Measurements from ENCODE around the gene KBTBD12.
"Not testable (repeated sequence)": the region's sequence is repeated elsewhere in the genome, so short reads cannot be mapped to it uniquely, and the experiment has no call there.

Gene KBTBD12

GRCh38 chr3:127915115-127915936 lies at the start of gene KBTBD12:
Gene KBTBD12, plus strand, starts transcription at chr3:127915232. Its CDS starts 7,830 bp downstream, at chr3:127923062.
- H3K27ac ChIP-seq (ENCODE audit: low read length), result peak within 1 kb of the TSS; percentile 90
- H3K9me3 ChIP-seq (ENCODE audit: control insufficient read depth in 2 of 2, low read length in 2 of 2), result no peaks in the 10 kb centered on the region
- no peaks in the 10 kb centered on the region for H3K27me3 ChIP-seq (ENCODE audit: control insufficient read depth in 1 of 2, insufficient read depth in 2 of 2, low read length in 2 of 2)
- H3K4me1 ChIP-seq (ENCODE audit: control insufficient read depth, insufficient read depth, low read length), result peaks cover 34% of the 10 kb centered on the region
- H3K36me3 ChIP-seq (ENCODE audit: control insufficient read depth in 2 of 2, insufficient read depth in 2 of 2, low read length in 2 of 2), result no peaks in the 10 kb centered on the region
- peak within 1 kb of the TSS; percentile 82 for H3K9ac ChIP-seq (ENCODE audit: low read length in 2 of 2)
- peak within 1 kb of the TSS; percentile 69 to 81 for H3K4me3 ChIP-seq (ENCODE audit: low read length in 2 of 2)

- H3K4me3 ChIP-seq (ENCODE audit: low read length in 2 of 2), result no peak overlapping the region
Observed at GRCh38 chr3:127865941-127866340, 49.1 kb upstream of the KBTBD12 start.

GRCh38 chr3:127867412-127867811 lies 47.6 kb upstream of the KBTBD12 start:
- no peaks in the 10 kb centered on the region for H3K4me1 ChIP-seq (ENCODE audit: control insufficient read depth, insufficient read depth, low read length)
- no peak overlapping the region for H3K4me3 ChIP-seq (ENCODE audit: low read length in 2 of 2)
- no peaks in the 10 kb centered on the region for H3K36me3 ChIP-seq (ENCODE audit: control insufficient read depth in 2 of 2, insufficient read depth in 2 of 2, low read length in 2 of 2)
- H3K9me3 ChIP-seq (ENCODE audit: control insufficient read depth in 2 of 2, low read length in 2 of 2), result no peaks in the 10 kb centered on the region
- H3K27ac ChIP-seq (ENCODE audit: low read length), result no peak overlapping the region
- no peak overlapping the region for H3K9ac ChIP-seq (ENCODE audit: low read length in 2 of 2)
- no peaks in the 10 kb centered on the region for H3K27me3 ChIP-seq (ENCODE audit: control insufficient read depth in 1 of 2, insufficient read depth in 2 of 2, low read length in 2 of 2)

More at GRCh38 chr3:127865941-127866340, 49.1 kb upstream of the KBTBD12 start:
- Histone ChIP-seq H3K4me1 (ENCODE audit: control insufficient read depth, insufficient read depth, low read length) (no peaks in the 10 kb centered on the region), H3K9me3 (ENCODE audit: control insufficient read depth in 2 of 2, low read length in 2 of 2) (no peaks in the 10 kb centered on the region), H3K36me3 (ENCODE audit: control insufficient read depth in 2 of 2, insufficient read depth in 2 of 2, low read length in 2 of 2) (no peaks in the 10 kb centered on the region), H3K27me3 (ENCODE audit: control insufficient read depth in 1 of 2, insufficient read depth in 2 of 2, low read length in 2 of 2) (no peaks in the 10 kb centered on the region), H3K27ac (ENCODE audit: low read length) (no peak overlapping the region), H3K9ac (ENCODE audit: low read length in 2 of 2) (no peak overlapping the region)

- Histone ChIP-seq H3K4me1 (ENCODE audit: control insufficient read depth, insufficient read depth, low read length) (no peaks in the 10 kb centered on the region), H3K27ac (ENCODE audit: low read length) (no peak overlapping the region), H3K36me3 (ENCODE audit: control insufficient read depth in 2 of 2, insufficient read depth in 2 of 2, low read length in 2 of 2) (no peaks in the 10 kb centered on the region), H3K4me3 (ENCODE audit: low read length in 2 of 2) (no peak overlapping the region), H3K27me3 (ENCODE audit: control insufficient read depth in 1 of 2, insufficient read depth in 2 of 2, low read length in 2 of 2) (no peaks in the 10 kb centered on the region), H3K9ac (ENCODE audit: low read length in 2 of 2) (no peak overlapping the region), H3K9me3 (ENCODE audit: control insufficient read depth in 2 of 2, low read length in 2 of 2) (no peaks in the 10 kb centered on the region)
Observed at GRCh38 chr3:127867986-127868385, 47.0 kb upstream of the KBTBD12 start.

- Histone ChIP-seq H3K36me3 (ENCODE audit: control insufficient read depth in 2 of 2, insufficient read depth in 2 of 2, low read length in 2 of 2) (no peaks in the 10 kb centered on the region), H3K27ac (ENCODE audit: low read length) (no peak overlapping the region), H3K4me3 (ENCODE audit: low read length in 2 of 2) (no peak overlapping the region), H3K4me1 (ENCODE audit: control insufficient read depth, insufficient read depth, low read length) (no peaks in the 10 kb centered on the region), H3K9ac (ENCODE audit: low read length in 2 of 2) (no peak overlapping the region), H3K27me3 (ENCODE audit: control insufficient read depth in 1 of 2, insufficient read depth in 2 of 2, low read length in 2 of 2) (no peaks in the 10 kb centered on the region), H3K9me3 (ENCODE audit: control insufficient read depth in 2 of 2, low read length in 2 of 2) (no peaks in the 10 kb centered on the region)
Observed at GRCh38 chr3:127870156-127870555, 44.9 kb upstream of the KBTBD12 start.

- H3K4me3 ChIP-seq (ENCODE audit: low read length in 2 of 2); H3K9ac ChIP-seq (ENCODE audit: low read length in 2 of 2); H3K27me3 ChIP-seq (ENCODE audit: control insufficient read depth in 1 of 2, insufficient read depth in 2 of 2, low read length in 2 of 2); H3K4me1 ChIP-seq (ENCODE audit: control insufficient read depth, insufficient read depth, low read length); H3K9me3 ChIP-seq (ENCODE audit: control insufficient read depth in 2 of 2, low read length in 2 of 2); H3K36me3 ChIP-seq (ENCODE audit: control insufficient read depth in 2 of 2, insufficient read depth in 2 of 2, low read length in 2 of 2); H3K27ac ChIP-seq (ENCODE audit: low read length): not testable (repeated sequence)
Observed at GRCh38 chr3:127874097-127874496, 40.9 kb upstream of the KBTBD12 start.

GRCh38 chr3:127881586-127881985 lies 33.4 kb upstream of the KBTBD12 start:
- H3K9ac ChIP-seq (ENCODE audit: low read length in 2 of 2), result no peak overlapping the region
- no peaks in the 10 kb centered on the region for H3K27me3 ChIP-seq (ENCODE audit: control insufficient read depth in 1 of 2, insufficient read depth in 2 of 2, low read length in 2 of 2)
- H3K9me3 ChIP-seq (ENCODE audit: control insufficient read depth in 2 of 2, low read length in 2 of 2), result no peaks in the 10 kb centered on the region
- no peaks in the 10 kb centered on the region for H3K36me3 ChIP-seq (ENCODE audit: control insufficient read depth in 2 of 2, insufficient read depth in 2 of 2, low read length in 2 of 2)
- H3K4me3 ChIP-seq (ENCODE audit: low read length in 2 of 2), result no peak overlapping the region
- H3K4me1 ChIP-seq (ENCODE audit: control insufficient read depth, insufficient read depth, low read length), result no peaks in the 10 kb centered on the region
- no peak overlapping the region for H3K27ac ChIP-seq (ENCODE audit: low read length)

GRCh38 chr3:127884041-127884440 lies 31.0 kb upstream of the KBTBD12 start:
- Histone ChIP-seq H3K9me3 (ENCODE audit: control insufficient read depth in 2 of 2, low read length in 2 of 2) (no peaks in the 10 kb centered on the region), H3K9ac (ENCODE audit: low read length in 2 of 2) (no peak overlapping the region), H3K27me3 (ENCODE audit: control insufficient read depth in 1 of 2, insufficient read depth in 2 of 2, low read length in 2 of 2) (no peaks in the 10 kb centered on the region), H3K27ac (ENCODE audit: low read length) (no peak overlapping the region), H3K4me3 (ENCODE audit: low read length in 2 of 2) (no peak overlapping the region), H3K4me1 (ENCODE audit: control insufficient read depth, insufficient read depth, low read length) (no peaks in the 10 kb centered on the region), H3K36me3 (ENCODE audit: control insufficient read depth in 2 of 2, insufficient read depth in 2 of 2, low read length in 2 of 2) (no peaks in the 10 kb centered on the region)

- Histone ChIP-seq H3K4me1 (ENCODE audit: control insufficient read depth, insufficient read depth, low read length) (no peaks in the 10 kb centered on the region), H3K9me3 (ENCODE audit: control insufficient read depth in 2 of 2, low read length in 2 of 2) (peaks cover 0 to 3% of the 10 kb centered on the region in 2 donors), H3K9ac (ENCODE audit: low read length in 2 of 2) (no peak overlapping the region), H3K27me3 (ENCODE audit: control insufficient read depth in 1 of 2, insufficient read depth in 2 of 2, low read length in 2 of 2) (no peaks in the 10 kb centered on the region), H3K4me3 (ENCODE audit: low read length in 2 of 2) (no peak overlapping the region), H3K36me3 (ENCODE audit: control insufficient read depth in 2 of 2, insufficient read depth in 2 of 2, low read length in 2 of 2) (no peaks in the 10 kb centered on the region), H3K27ac (ENCODE audit: low read length) (no peak overlapping the region)
Observed at GRCh38 chr3:127886231-127886955, 28.6 kb upstream of the KBTBD12 start.

- H3K4me3 ChIP-seq (ENCODE audit: low read length in 2 of 2), result no peak overlapping the region
- H3K27me3 ChIP-seq (ENCODE audit: control insufficient read depth in 1 of 2, insufficient read depth in 2 of 2, low read length in 2 of 2), result no peaks in the 10 kb centered on the region
- no peak overlapping the region for H3K27ac ChIP-seq (ENCODE audit: low read length)
- no peaks in the 10 kb centered on the region for H3K36me3 ChIP-seq (ENCODE audit: control insufficient read depth in 2 of 2, insufficient read depth in 2 of 2, low read length in 2 of 2)
- H3K9me3 ChIP-seq (ENCODE audit: control insufficient read depth in 2 of 2, low read length in 2 of 2), result peaks cover 0 to 3% of the 10 kb centered on the region in 2 donors
- H3K4me1 ChIP-seq (ENCODE audit: control insufficient read depth, insufficient read depth, low read length), result no peaks in the 10 kb centered on the region
- H3K9ac ChIP-seq (ENCODE audit: low read length in 2 of 2), result no peak overlapping the region
Observed at GRCh38 chr3:127886956-127887231, 28.1 kb upstream of the KBTBD12 start.

GRCh38 chr3:127887321-127887720 lies 27.7 kb upstream of the KBTBD12 start:
- H3K36me3 ChIP-seq (ENCODE audit: control insufficient read depth in 2 of 2, insufficient read depth in 2 of 2, low read length in 2 of 2), result no peaks in the 10 kb centered on the region
- no peak overlapping the region for H3K4me3 ChIP-seq (ENCODE audit: low read length in 2 of 2)

More at GRCh38 chr3:127887321-127887720, 27.7 kb upstream of the KBTBD12 start:
- Histone ChIP-seq H3K9me3 (ENCODE audit: control insufficient read depth in 2 of 2, low read length in 2 of 2) (peaks cover 0 to 3% of the 10 kb centered on the region in 2 donors), H3K27ac (ENCODE audit: low read length) (no peak overlapping the region), H3K27me3 (ENCODE audit: control insufficient read depth in 1 of 2, insufficient read depth in 2 of 2, low read length in 2 of 2) (no peaks in the 10 kb centered on the region), H3K9ac (ENCODE audit: low read length in 2 of 2) (no peak overlapping the region), H3K4me1 (ENCODE audit: control insufficient read depth, insufficient read depth, low read length) (no peaks in the 10 kb centered on the region)

Data from stomach smooth muscle (tissue), 2 donors.